Measurements from ENCODE around the gene NDEL1.

NDEL1 gene

GRCh38 chr17:8468980-8469379 is 33.3 kb downstream of the NDEL1 start:
- DNase-seq (ENCODE audit: low read depth) = no peak
- H3K4me3 ChIP-seq (ENCODE audit: low read length) = no peak overlapping the region
- TF ChIP-seq CTCF (IDR thresholded peaks at IDR 0.05; ENCODE audit: insufficient read depth, low read depth, low read length, missing control alignments) = no peak

- no peak for DNase-seq (ENCODE audit: low read depth)
- TF ChIP-seq CTCF (IDR thresholded peaks at IDR 0.05; ENCODE audit: insufficient read depth, low read depth, low read length, missing control alignments) = no peak
- H3K4me3 ChIP-seq (ENCODE audit: low read length) = no peak overlapping the region
These were observed 34.3 kb downstream of the NDEL1 start for GRCh38 chr17:8469964-8470363.

- DNase-seq (ENCODE audit: low read depth) = no peak
- H3K4me3 ChIP-seq (ENCODE audit: low read length) = no peak overlapping the region
- no peak for TF ChIP-seq CTCF (IDR thresholded peaks at IDR 0.05; ENCODE audit: insufficient read depth, low read depth, low read length, missing control alignments)
These were observed 34.9 kb downstream of the NDEL1 start for GRCh38 chr17:8470447-8471047.

- DNase-seq (ENCODE audit: low read depth) = no peak
- TF ChIP-seq CTCF (IDR thresholded peaks at IDR 0.05; ENCODE audit: insufficient read depth, low read depth, low read length, missing control alignments) = no peak
- H3K4me3 ChIP-seq (ENCODE audit: low read length) = no peak overlapping the region
These were observed 37.0 kb downstream of the NDEL1 start for GRCh38 chr17:8472663-8473062.

- peak; percentile 38 for DNase-seq (ENCODE audit: low read depth)
- H3K4me3 ChIP-seq (ENCODE audit: low read length) = no peak overlapping the region
- no peak for TF ChIP-seq CTCF (IDR thresholded peaks at IDR 0.05; ENCODE audit: insufficient read depth, low read depth, low read length, missing control alignments)
These were observed 37.9 kb downstream of the NDEL1 start for GRCh38 chr17:8473451-8474192.

- no peak for TF ChIP-seq CTCF (IDR thresholded peaks at IDR 0.05; ENCODE audit: insufficient read depth, low read depth, low read length, missing control alignments)
- no peak for DNase-seq (ENCODE audit: low read depth)
These were observed 39.1 kb downstream of the NDEL1 start for GRCh38 chr17:8474826-8475225.

GRCh38 chr17:8475227-8475626 is 39.5 kb downstream of the NDEL1 start:
- TF ChIP-seq CTCF (IDR thresholded peaks at IDR 0.05; ENCODE audit: insufficient read depth, low read depth, low read length, missing control alignments) = no peak
- H3K4me3 ChIP-seq (ENCODE audit: low read length) = no peak overlapping the region
- DNase-seq (ENCODE audit: low read depth) = no peak

More at GRCh38 chr17:8474826-8475225, 39.1 kb downstream of the NDEL1 start:
- H3K4me3 ChIP-seq (ENCODE audit: low read length) = no peak overlapping the region
